ENCODE measurements around the gene TRMT10A.
"Not testable (repeated sequence)": the region's sequence is repeated elsewhere in the genome, so short reads cannot be mapped to it uniquely, and the experiment has no call there.

TRMT10A gene

GRCh38 chr4:99537674-99538073 lies 26.2 kb downstream of the TRMT10A start:
- no peak overlapping the region for H3K4me3 ChIP-seq (ENCODE audit: low read length)
- no peak overlapping the region for H3K4me2 ChIP-seq (ENCODE audit: low read length)
- peaks cover 14% of the 10 kb centered on the region for H3K4me1 ChIP-seq (ENCODE audit: control insufficient read depth, insufficient read depth, low read length)
- H3K9ac ChIP-seq (ENCODE audit: low read depth, low read length), result no peak overlapping the region
- no peaks in the 10 kb centered on the region for H3K9me3 ChIP-seq (replicated peaks; ENCODE audit: low read length)
- no peaks in the 10 kb centered on the region for H3K27me3 ChIP-seq (ENCODE audit: control insufficient read depth, insufficient read depth, low read length)
- no peaks in the 10 kb centered on the region for H3K36me3 ChIP-seq (ENCODE audit: insufficient read depth, low read length)

- Histone ChIP-seq H3K4me3 (ENCODE audit: low read length) (no peak overlapping the region), H3K4me2 (ENCODE audit: low read length) (no peak overlapping the region), H3K36me3 (ENCODE audit: insufficient read depth, low read length) (no peaks in the 10 kb centered on the region), H3K9ac (ENCODE audit: low read depth, low read length) (no peak overlapping the region), H3K27me3 (ENCODE audit: control insufficient read depth, insufficient read depth, low read length) (no peaks in the 10 kb centered on the region), H3K4me1 (ENCODE audit: control insufficient read depth, insufficient read depth, low read length) (peaks cover 14% of the 10 kb centered on the region), H3K9me3 (replicated peaks; ENCODE audit: low read length) (no peaks in the 10 kb centered on the region)
Observed at GRCh38 chr4:99536848-99537247, 27.0 kb downstream of the TRMT10A start.

GRCh38 chr4:99536271-99536670 lies 27.6 kb downstream of the TRMT10A start:
- Histone ChIP-seq H3K27me3 (ENCODE audit: control insufficient read depth, insufficient read depth, low read length) (no peaks in the 10 kb centered on the region), H3K9ac (ENCODE audit: low read depth, low read length) (no peak overlapping the region), H3K4me2 (ENCODE audit: low read length) (no peak overlapping the region), H3K4me1 (ENCODE audit: control insufficient read depth, insufficient read depth, low read length) (peaks cover 14% of the 10 kb centered on the region), H3K36me3 (ENCODE audit: insufficient read depth, low read length) (no peaks in the 10 kb centered on the region), H3K9me3 (replicated peaks; ENCODE audit: low read length) (no peaks in the 10 kb centered on the region), H3K4me3 (ENCODE audit: low read length) (no peak overlapping the region)

GRCh38 chr4:99534699-99535098 lies 29.1 kb downstream of the TRMT10A start:
- not testable (repeated sequence) for H3K9me3 ChIP-seq (replicated peaks; ENCODE audit: low read length); H3K4me1 ChIP-seq (ENCODE audit: control insufficient read depth, insufficient read depth, low read length); H3K27me3 ChIP-seq (ENCODE audit: control insufficient read depth, insufficient read depth, low read length); H3K4me2 ChIP-seq (ENCODE audit: low read length); H3K36me3 ChIP-seq (ENCODE audit: insufficient read depth, low read length); H3K9ac ChIP-seq (ENCODE audit: low read depth, low read length); H3K4me3 ChIP-seq (ENCODE audit: low read length)

- no peaks in the 10 kb centered on the region for H3K4me1 ChIP-seq (ENCODE audit: control insufficient read depth, insufficient read depth, low read length)
- H3K4me2 ChIP-seq (ENCODE audit: low read length), result no peak overlapping the region
- no peak overlapping the region for H3K9ac ChIP-seq (ENCODE audit: low read depth, low read length)
- no peaks in the 10 kb centered on the region for H3K27me3 ChIP-seq (ENCODE audit: control insufficient read depth, insufficient read depth, low read length)
- H3K4me3 ChIP-seq (ENCODE audit: low read length), result no peak overlapping the region
- no peaks in the 10 kb centered on the region for H3K36me3 ChIP-seq (ENCODE audit: insufficient read depth, low read length)
- no peaks in the 10 kb centered on the region for H3K9me3 ChIP-seq (replicated peaks; ENCODE audit: low read length)
Observed at GRCh38 chr4:99529956-99530355, 33.9 kb downstream of the TRMT10A start.

- no peak overlapping the region for H3K9ac ChIP-seq (ENCODE audit: low read depth, low read length)
- no peak overlapping the region for H3K4me3 ChIP-seq (ENCODE audit: low read length)
- no peaks in the 10 kb centered on the region for H3K9me3 ChIP-seq (replicated peaks; ENCODE audit: low read length)
- H3K4me2 ChIP-seq (ENCODE audit: low read length), result no peak overlapping the region
- H3K36me3 ChIP-seq (ENCODE audit: insufficient read depth, low read length), result no peaks in the 10 kb centered on the region
- no peaks in the 10 kb centered on the region for H3K4me1 ChIP-seq (ENCODE audit: control insufficient read depth, insufficient read depth, low read length)
- H3K27me3 ChIP-seq (ENCODE audit: control insufficient read depth, insufficient read depth, low read length), result no peaks in the 10 kb centered on the region
Observed at GRCh38 chr4:99529228-99529627, 34.6 kb downstream of the TRMT10A start.

GRCh38 chr4:99518601-99519295 lies 45.1 kb downstream of the TRMT10A start:
- no peaks in the 10 kb centered on the region for H3K9me3 ChIP-seq (replicated peaks; ENCODE audit: low read length)
- no peak overlapping the region for H3K9ac ChIP-seq (ENCODE audit: low read depth, low read length)
- H3K4me2 ChIP-seq (ENCODE audit: low read length), result no peak overlapping the region
- H3K36me3 ChIP-seq (ENCODE audit: insufficient read depth, low read length), result no peaks in the 10 kb centered on the region
- no peaks in the 10 kb centered on the region for H3K4me1 ChIP-seq (ENCODE audit: control insufficient read depth, insufficient read depth, low read length)
- peaks cover 11% of the 10 kb centered on the region for H3K27me3 ChIP-seq (ENCODE audit: control insufficient read depth, insufficient read depth, low read length)
- no peak overlapping the region for H3K4me3 ChIP-seq (ENCODE audit: low read length)

- H3K36me3 ChIP-seq (ENCODE audit: insufficient read depth, low read length), result no peaks in the 10 kb centered on the region
- H3K4me1 ChIP-seq (ENCODE audit: control insufficient read depth, insufficient read depth, low read length), result no peaks in the 10 kb centered on the region
- no peaks in the 10 kb centered on the region for H3K9me3 ChIP-seq (replicated peaks; ENCODE audit: low read length)
- no peak within 1 kb of the TSS for H3K9ac ChIP-seq (ENCODE audit: low read depth, low read length)
- no peak within 1 kb of the TSS for H3K4me2 ChIP-seq (ENCODE audit: low read length)
- H3K4me3 ChIP-seq (ENCODE audit: low read length), result no peak within 1 kb of the TSS
- peaks cover 3% of the 10 kb centered on the region for H3K27me3 ChIP-seq (ENCODE audit: control insufficient read depth, insufficient read depth, low read length)
Observed at GRCh38 chr4:99510721-99511120, 53.1 kb downstream of the TRMT10A start, which contains the start of gene C4orf17. Gene C4orf17 (plus strand): TSS chr4:99511021. CDS start chr4:99513082, 2,061 bp downstream.

GRCh38 chr4:99507762-99508161 lies 56.1 kb downstream of the TRMT10A start:
- Histone ChIP-seq H3K9ac (ENCODE audit: low read depth, low read length) (no peak overlapping the region), H3K4me1 (ENCODE audit: control insufficient read depth, insufficient read depth, low read length) (no peaks in the 10 kb centered on the region), H3K27me3 (ENCODE audit: control insufficient read depth, insufficient read depth, low read length) (no peaks in the 10 kb centered on the region), H3K4me3 (ENCODE audit: low read length) (no peak overlapping the region), H3K4me2 (ENCODE audit: low read length) (no peak overlapping the region), H3K9me3 (replicated peaks; ENCODE audit: low read length) (no peaks in the 10 kb centered on the region), H3K36me3 (ENCODE audit: insufficient read depth, low read length) (no peaks in the 10 kb centered on the region)

GRCh38 chr4:99507349-99507748 lies 56.5 kb downstream of the TRMT10A start:
- Histone ChIP-seq H3K4me1 (ENCODE audit: control insufficient read depth, insufficient read depth, low read length) (no peaks in the 10 kb centered on the region), H3K36me3 (ENCODE audit: insufficient read depth, low read length) (no peaks in the 10 kb centered on the region), H3K9me3 (replicated peaks; ENCODE audit: low read length) (no peaks in the 10 kb centered on the region), H3K9ac (ENCODE audit: low read depth, low read length) (no peak overlapping the region), H3K4me3 (ENCODE audit: low read length) (no peak overlapping the region), H3K27me3 (ENCODE audit: control insufficient read depth, insufficient read depth, low read length) (peaks cover 3% of the 10 kb centered on the region), H3K4me2 (ENCODE audit: low read length) (no peak overlapping the region)

- H3K4me1 ChIP-seq (ENCODE audit: control insufficient read depth, insufficient read depth, low read length), result no peaks in the 10 kb centered on the region
- no peak overlapping the region for H3K4me3 ChIP-seq (ENCODE audit: low read length)
- no peaks in the 10 kb centered on the region for H3K36me3 ChIP-seq (ENCODE audit: insufficient read depth, low read length)
- H3K27me3 ChIP-seq (ENCODE audit: control insufficient read depth, insufficient read depth, low read length), result peaks cover 3% of the 10 kb centered on the region
- H3K9me3 ChIP-seq (replicated peaks; ENCODE audit: low read length), result no peaks in the 10 kb centered on the region
- no peak overlapping the region for H3K9ac ChIP-seq (ENCODE audit: low read depth, low read length)
- no peak overlapping the region for H3K4me2 ChIP-seq (ENCODE audit: low read length)
Observed at GRCh38 chr4:99506781-99507180, 57.1 kb downstream of the TRMT10A start.

GRCh38 chr4:99504804-99505502 lies 58.9 kb downstream of the TRMT10A start:
- Histone ChIP-seq H3K4me1 (ENCODE audit: control insufficient read depth, insufficient read depth, low read length) (no peaks in the 10 kb centered on the region), H3K36me3 (ENCODE audit: insufficient read depth, low read length) (no peaks in the 10 kb centered on the region), H3K4me2 (ENCODE audit: low read length) (no peak overlapping the region), H3K4me3 (ENCODE audit: low read length) (no peak overlapping the region), H3K9ac (ENCODE audit: low read depth, low read length) (no peak overlapping the region), H3K9me3 (replicated peaks; ENCODE audit: low read length) (no peaks in the 10 kb centered on the region), H3K27me3 (ENCODE audit: control insufficient read depth, insufficient read depth, low read length) (peaks cover 5% of the 10 kb centered on the region)

Measured in skeletal muscle satellite cell (primary cell).